SJCRH30 (cell line): ENCODE results near the gene IQCE. TPM values are rescaled to one million over a fixed set of nuclear protein-coding genes. Genes with fewer than 3 reads are reported as not detected.
A peak's percentile ranks its signal among the peaks of the same experiment; 100 is the strongest.

Source experiments
- DNase-seq, 2 experiments: peaks; one replicate each; pipeline ENCODE4 v3.0.0-alpha.2; 2015 to 2020
- H3K27ac ChIP-seq: fragments of 250-450 bp; sonication (Bioruptor Pico); 2 replicates; pipeline ENCODE4 v1.5.1; 2020; ENCODE audit warnings: mild to moderate bottlenecking, moderate library complexity
- H3K27me3 ChIP-seq: fragments of 250-450 bp; sonication (Bioruptor Pico); 2 replicates; pipeline ENCODE4 v1.5.1; 2020; ENCODE audit warnings: mild to moderate bottlenecking, moderate library complexity
- H3K36me3 ChIP-seq: fragments of 250-450 bp; sonication (Bioruptor Pico); 2 replicates; pipeline ENCODE4 v1.5.1; 2020; ENCODE audit warnings: mild to moderate bottlenecking, moderate library complexity
- H3K4me1 ChIP-seq: fragments of 250-450 bp; sonication (Bioruptor Pico); 2 replicates; pipeline ENCODE4 v1.5.1; 2020; ENCODE audit warnings: mild to moderate bottlenecking, moderate library complexity
- H3K4me3 ChIP-seq: fragments of 250-450 bp; sonication (Bioruptor Pico); 2 replicates; pipeline ENCODE4 v1.5.1; 2020; ENCODE audit warnings: mild to moderate bottlenecking, moderate library complexity
- H3K9me3 ChIP-seq: fragments of 250-450 bp; sonication (Bioruptor Pico); replicated peaks from 2 replicates; pipeline ENCODE4 v1.5.1; 2020; ENCODE audit warnings: mild to moderate bottlenecking, moderate library complexity
- total RNA-seq: library from RNA; depleted of rRNA; stranded (reverse); fragments of >200 nt; shearing (Covaris generic); gene quantifications from 2 replicates; pipeline ENCODE4 v1.2.3, GENCODE V29; 2014

Gene IQCE
- total RNA-seq, 1 experiment from 2014 or later: 5.0 TPM

GRCh38 chr7:2635810-2636701, 77.3 kb downstream of the IQCE start:
- Histone ChIP-seq H3K4me1 (peaks cover 41% of the 10 kb centered on the region), H3K36me3 (peaks cover 16% of the 10 kb centered on the region; the same call in 1 of the 2 replicates), H3K4me3 (no peak overlapping the region), H3K9me3 (no peaks in the 10 kb centered on the region), H3K27ac (no peak overlapping the region), H3K27me3 (no peaks in the 10 kb centered on the region)
- no peak for DNase-seq

- Histone ChIP-seq H3K27ac (no peak overlapping the region), H3K36me3 (peaks cover 16% of the 10 kb centered on the region; the same call in 1 of the 2 replicates), H3K9me3 (no peaks in the 10 kb centered on the region), H3K4me1 (peaks cover 41% of the 10 kb centered on the region), H3K4me3 (no peak overlapping the region), H3K27me3 (no peaks in the 10 kb centered on the region)
- DNase-seq: no peak
Measured at GRCh38 chr7:2637066-2637471, 78.3 kb downstream of the IQCE start.

- Histone ChIP-seq H3K4me1 (peaks cover 43% of the 10 kb centered on the region), H3K36me3 (peaks cover 16% of the 10 kb centered on the region; the same call in 1 of the 2 replicates), H3K27me3 (no peaks in the 10 kb centered on the region), H3K27ac (peak overlapping the region; percentile 67), H3K4me3 (no peak overlapping the region), H3K9me3 (no peaks in the 10 kb centered on the region)
- DNase-seq: no peak
Measured at GRCh38 chr7:2637505-2638223, 78.9 kb downstream of the IQCE start.

DNA sequence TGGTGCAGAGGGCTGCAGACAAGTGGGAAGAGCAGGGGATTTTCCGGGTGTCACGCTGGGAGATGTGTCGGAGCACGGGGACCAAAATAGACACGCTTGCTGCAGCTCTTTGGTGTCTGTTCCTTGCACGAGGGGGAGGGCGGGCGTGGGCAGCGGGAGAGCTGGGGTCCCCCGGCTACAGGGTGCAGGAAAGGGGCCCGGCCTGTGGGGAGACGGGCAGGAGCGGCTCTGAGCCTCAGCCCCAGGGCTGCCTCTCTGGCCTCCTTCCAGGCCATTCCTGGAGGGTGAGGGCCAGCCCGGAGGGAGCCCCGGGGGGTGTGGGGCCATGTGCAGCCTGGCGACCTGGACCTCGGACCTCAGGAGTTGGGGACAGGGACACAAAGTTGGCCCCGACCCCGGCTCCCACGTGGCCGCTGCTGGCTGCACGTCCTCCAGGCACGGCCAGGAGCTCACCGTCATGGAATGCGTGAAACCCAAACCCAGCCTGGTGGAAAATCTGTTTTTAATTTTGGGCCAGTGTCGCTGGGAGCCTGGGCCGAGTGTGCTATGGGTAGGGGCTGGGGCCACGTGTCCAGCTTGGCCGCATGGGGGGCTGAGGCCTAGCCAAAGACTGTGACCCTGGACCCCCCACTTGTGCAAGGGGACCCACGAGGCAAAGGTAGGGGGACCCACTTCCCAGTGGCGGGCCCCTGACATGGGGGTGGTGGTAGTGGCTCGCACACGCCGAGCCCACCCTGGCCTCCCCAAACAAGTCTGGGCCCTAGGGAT, 79.6 kb downstream of the IQCE start:
- peaks cover 43% of the 10 kb centered on the region for H3K4me1 ChIP-seq
- peak in 1 of 2 experiments; percentile 34 for DNase-seq
- no peak overlapping the region for H3K4me3 ChIP-seq
- peak overlapping the region; percentile 67 for H3K27ac ChIP-seq
- H3K36me3 ChIP-seq: peaks cover 20% of the 10 kb centered on the region; the same call in 1 of the 2 replicates
- no peaks in the 10 kb centered on the region for H3K9me3 ChIP-seq
- H3K27me3 ChIP-seq: no peaks in the 10 kb centered on the region

DNA sequence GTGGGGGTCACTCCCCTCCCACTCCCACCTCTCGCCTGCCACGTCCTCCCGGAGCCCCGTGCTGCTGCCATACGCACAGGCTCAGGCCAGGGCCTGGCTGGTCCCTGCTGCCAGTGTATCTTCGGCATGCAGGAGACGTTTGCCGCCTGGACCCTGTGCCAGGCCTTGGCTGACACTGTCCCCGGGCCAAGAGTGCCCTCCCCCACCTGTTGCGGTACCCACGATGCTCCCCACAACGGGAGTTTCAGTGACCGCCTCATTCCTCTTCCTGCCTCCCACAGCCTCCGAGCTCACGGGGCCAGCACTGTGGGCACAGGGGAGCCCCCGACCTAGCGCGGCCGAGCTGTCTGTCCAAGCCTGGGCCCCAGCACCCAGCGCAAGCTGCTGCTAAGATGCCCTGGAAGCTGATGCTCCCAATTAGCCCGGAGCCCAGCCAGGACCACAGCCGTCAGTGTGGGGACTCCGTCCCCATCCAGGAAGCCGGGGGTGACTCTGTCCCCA, 80.5 kb downstream of the IQCE start:
- no peak for DNase-seq
- Histone ChIP-seq H3K27ac (peak overlapping the region; percentile 67), H3K9me3 (no peaks in the 10 kb centered on the region), H3K36me3 (peaks cover 22% of the 10 kb centered on the region; the same call in 1 of the 2 replicates), H3K4me3 (no peak overlapping the region), H3K4me1 (peaks cover 35% of the 10 kb centered on the region), H3K27me3 (no peaks in the 10 kb centered on the region)

DNA sequence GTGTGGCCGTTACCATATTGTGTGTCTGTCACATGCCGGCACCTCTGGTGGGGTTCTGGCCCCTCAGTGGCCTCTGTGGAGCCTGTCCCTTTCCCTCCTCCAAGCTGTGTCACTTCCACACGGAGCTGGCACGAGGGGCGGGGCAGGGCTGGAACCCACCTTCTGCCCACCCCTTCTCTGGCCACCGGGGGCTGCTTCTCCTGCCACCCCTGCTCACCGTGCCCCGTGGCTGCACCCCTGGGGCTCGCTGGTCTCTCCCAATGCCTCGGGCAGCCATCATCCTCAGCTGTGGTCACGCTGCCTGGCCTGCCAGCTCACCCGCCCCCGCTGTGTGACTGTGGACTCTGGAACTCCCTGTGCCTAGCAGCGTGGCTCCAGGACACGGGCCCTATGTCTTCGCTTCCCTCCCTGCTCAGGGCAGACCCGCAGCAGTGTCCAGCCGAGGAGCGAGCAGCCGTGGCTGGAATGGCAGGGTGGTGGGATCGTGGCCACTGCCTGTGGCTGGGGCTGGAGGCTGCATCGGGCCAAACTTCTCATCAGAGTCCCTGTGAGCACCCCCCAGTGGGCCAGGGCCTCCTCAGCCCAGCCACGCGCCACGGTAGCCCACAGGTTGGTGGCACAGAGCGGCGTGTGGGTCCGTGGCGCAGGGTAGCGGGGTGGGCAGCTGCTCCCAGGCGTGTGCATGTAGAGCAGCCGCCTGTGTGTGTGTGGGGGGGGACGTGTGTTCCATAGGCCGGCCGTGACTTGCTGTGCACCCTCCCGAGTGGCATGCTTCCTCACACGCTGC, 81.1 kb downstream of the IQCE start:
- Histone ChIP-seq H3K4me1 (peaks cover 34% of the 10 kb centered on the region), H3K36me3 (peaks cover 22% of the 10 kb centered on the region; the same call in 1 of the 2 replicates), H3K4me3 (no peak overlapping the region), H3K9me3 (no peaks in the 10 kb centered on the region), H3K27ac (no peak overlapping the region; the same call in 1 of the 2 replicates), H3K27me3 (no peaks in the 10 kb centered on the region)
- no peak for DNase-seq

GRCh38 chr7:2640482-2640830, 81.7 kb downstream of the IQCE start:
- Histone ChIP-seq H3K27ac (peak overlapping the region; percentile 60), H3K4me3 (no peak overlapping the region), H3K4me1 (peaks cover 39% of the 10 kb centered on the region), H3K9me3 (no peaks in the 10 kb centered on the region), H3K36me3 (peaks cover 20% of the 10 kb centered on the region; the same call in 1 of the 2 replicates), H3K27me3 (no peaks in the 10 kb centered on the region)
- DNase-seq: peak in 1 of 2 experiments; percentile 44

DNA sequence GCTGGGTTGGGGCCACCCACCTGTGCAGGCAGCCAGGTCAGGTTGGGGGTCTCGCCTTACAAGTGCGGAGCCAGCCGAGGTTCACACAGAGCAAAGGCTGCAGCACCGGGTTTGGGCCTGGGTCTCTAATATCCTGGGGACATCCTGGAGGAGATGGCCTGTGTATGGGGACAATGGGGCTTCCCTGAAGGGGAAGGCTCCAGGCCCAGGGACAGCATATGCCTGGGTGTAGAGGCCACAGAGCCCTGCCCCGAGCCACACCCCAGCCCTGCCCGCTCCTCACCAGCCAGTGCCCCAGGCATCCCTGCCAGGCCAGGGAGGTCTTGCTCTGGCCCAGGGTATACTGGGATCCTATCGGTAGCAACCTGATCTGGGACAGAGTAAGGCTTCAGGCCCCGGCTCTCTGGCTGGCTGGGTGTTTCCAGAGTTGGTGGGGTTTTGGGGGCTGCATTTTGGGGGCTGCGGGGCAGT, 82.1 kb downstream of the IQCE start:
- H3K27me3 ChIP-seq: no peaks in the 10 kb centered on the region
- H3K36me3 ChIP-seq: peaks cover 16% of the 10 kb centered on the region; the same call in 1 of the 2 replicates
- H3K27ac ChIP-seq: peak overlapping the region; percentile 60
- peaks cover 39% of the 10 kb centered on the region for H3K4me1 ChIP-seq
- DNase-seq: no peak
- H3K9me3 ChIP-seq: no peaks in the 10 kb centered on the region
- no peak overlapping the region for H3K4me3 ChIP-seq

GRCh38 chr7:2641406-2642393, 82.9 kb downstream of the IQCE start:
- Histone ChIP-seq H3K27ac (peak overlapping the region; percentile 60), H3K36me3 (peaks cover 20% of the 10 kb centered on the region), H3K9me3 (no peaks in the 10 kb centered on the region), H3K4me1 (peaks cover 39% of the 10 kb centered on the region), H3K4me3 (no peak overlapping the region), H3K27me3 (no peaks in the 10 kb centered on the region)
- peak; percentile 81 to 86 for DNase-seq

- no peaks in the 10 kb centered on the region for H3K27me3 ChIP-seq
- no peaks in the 10 kb centered on the region for H3K9me3 ChIP-seq
- peaks cover 23% of the 10 kb centered on the region for H3K4me1 ChIP-seq
- H3K4me3 ChIP-seq: no peak overlapping the region
- no peak overlapping the region for H3K27ac ChIP-seq
- no peak for DNase-seq
- peaks cover 38% of the 10 kb centered on the region for H3K36me3 ChIP-seq
Measured at GRCh38 chr7:2643386-2644219, 84.8 kb downstream of the IQCE start.

- DNase-seq: no peak
- Histone ChIP-seq H3K27ac (no peak overlapping the region), H3K27me3 (no peaks in the 10 kb centered on the region), H3K9me3 (no peaks in the 10 kb centered on the region), H3K4me3 (no peak overlapping the region), H3K36me3 (peaks cover 40% of the 10 kb centered on the region), H3K4me1 (peaks cover 20% of the 10 kb centered on the region)
Measured at GRCh38 chr7:2644220-2644561, 85.4 kb downstream of the IQCE start.

- Histone ChIP-seq H3K4me3 (no peak overlapping the region), H3K27ac (no peak overlapping the region), H3K27me3 (no peaks in the 10 kb centered on the region), H3K36me3 (peaks cover 38% of the 10 kb centered on the region), H3K4me1 (peaks cover 20% of the 10 kb centered on the region), H3K9me3 (no peaks in the 10 kb centered on the region)
- DNase-seq: no peak
Measured at GRCh38 chr7:2644562-2645273, 85.9 kb downstream of the IQCE start.
